Activated CD8-positive, alpha-beta memory T cell treated with anti-CD3 and anti-CD28 coated beads, Interleukin-2, amount 10 ng/mL, durations not matched to agents 7 days and 5 days (primary cell): ENCODE results near the gene CRIP3. TPM values are rescaled to one million over a fixed set of nuclear protein-coding genes. Genes with fewer than 3 reads are reported as not detected.

Experiments used
- ATAC-seq: fragments of 150-1000 bp; cut with Tn5 transposase; one replicate; pipeline ENCODE4 v1.10.0; 2021; ENCODE audit warnings: moderate library complexity
- CTCF ChIA-PET: fragments of 350-600 bp; sonication (Branson Sonifier 250); formaldehyde crosslinking; loops from one replicate; lab custom pipeline; 2021; ENCODE audit warnings: antibody characterized with exemption; lab: Charles Lee
- DNase-seq: peaks from one replicate; pipeline ENCODE4 v3.0.0-alpha.2; 2020
- H3K27ac Mint-ChIP-seq: one replicate; pipeline ENCODE4 v1.8.0; 2021; ENCODE audit warnings: mild to moderate bottlenecking, mixed read lengths
- H3K27me3 Mint-ChIP-seq: one replicate; pipeline ENCODE4 v1.8.0; 2021; ENCODE audit warnings: mixed read lengths
- H3K36me3 Mint-ChIP-seq: one replicate; pipeline ENCODE4 v1.8.0; 2021; ENCODE audit warnings: mild to moderate bottlenecking, mixed read lengths
- H3K4me1 Mint-ChIP-seq: one replicate; pipeline ENCODE4 v1.8.0; 2021; ENCODE audit warnings: mixed read lengths
- H3K4me3 Mint-ChIP-seq: one replicate; pipeline ENCODE4 v1.8.0; 2021; ENCODE audit warnings: mild to moderate bottlenecking, moderate library complexity, mixed read lengths
- H3K9me3 Mint-ChIP-seq: one replicate; pipeline ENCODE4 v1.8.0; 2022; ENCODE audit warnings: low read depth, mixed read lengths
- total RNA-seq, 2 experiments: library from RNA; stranded (reverse); gene quantifications; one replicate each; pipeline ENCODE4 v1.2.3, GENCODE V29; 2021

Gene CRIP3
- total RNA-seq, 2 experiments from 2014 or later, result 0.50 to 0.66 TPM

GRCh38 chr6:43302126-43302525, 6.5 kb downstream of the CRIP3 start:
- no peaks in the 10 kb centered on the region for H3K4me1 Mint-ChIP-seq
- H3K9me3 Mint-ChIP-seq, result no peaks in the 10 kb centered on the region
- H3K27ac Mint-ChIP-seq, result no peak overlapping the region
- DNase-seq, result no peak
- no peaks in the 10 kb centered on the region for H3K36me3 Mint-ChIP-seq
- no peak for ATAC-seq
- CTCF ChIA-PET, result interaction anchor here (0.6 kb wide), 1 partner anchor 9 kb away, joined by 5 read pairs; no protein-coding TSS in a partner anchor
- H3K27me3 Mint-ChIP-seq, result peaks cover 11% of the 10 kb centered on the region
- H3K4me3 Mint-ChIP-seq, result no peak overlapping the region

- no peaks in the 10 kb centered on the region for H3K9me3 Mint-ChIP-seq
- CTCF ChIA-PET, result interaction anchor here (0.6 kb wide), 1 partner anchor 9 kb away, joined by 5 read pairs; no protein-coding TSS in a partner anchor
- no peaks in the 10 kb centered on the region for H3K36me3 Mint-ChIP-seq
- ATAC-seq, result no peak
- no peak for DNase-seq
- no peak overlapping the region for H3K4me3 Mint-ChIP-seq
- H3K27me3 Mint-ChIP-seq, result peaks cover 11% of the 10 kb centered on the region
- no peaks in the 10 kb centered on the region for H3K4me1 Mint-ChIP-seq
- no peak overlapping the region for H3K27ac Mint-ChIP-seq
Observed at GRCh38 chr6:43301081-43301870, 7.3 kb downstream of the CRIP3 start.

- no peak for ATAC-seq
Observed at GRCh38 chr6:43299338-43300293, 9.0 kb downstream of the CRIP3 start.

GRCh38 chr6:43298565-43299337, 9.9 kb downstream of the CRIP3 start:
- no peaks in the 10 kb centered on the region for H3K36me3 Mint-ChIP-seq
- H3K9me3 Mint-ChIP-seq, result no peaks in the 10 kb centered on the region
- H3K27ac Mint-ChIP-seq, result no peak overlapping the region
- CTCF ChIA-PET, result interaction anchor here (0.6 kb wide), 1 partner anchor 74 kb away, joined by 3 read pairs; no protein-coding TSS in a partner anchor
- no peaks in the 10 kb centered on the region for H3K4me1 Mint-ChIP-seq
- no peak for DNase-seq
- H3K27me3 Mint-ChIP-seq, result peaks cover 11% of the 10 kb centered on the region
- no peak for ATAC-seq
- H3K4me3 Mint-ChIP-seq, result no peak overlapping the region

More at GRCh38 chr6:43299338-43300293, 9.0 kb downstream of the CRIP3 start:
- CTCF ChIA-PET, result interaction anchor here (1.0 kb wide), 1 partner anchor 98 kb away, joined by 3 read pairs; no protein-coding TSS in a partner anchor
- H3K9me3 Mint-ChIP-seq, result no peaks in the 10 kb centered on the region
- no peak overlapping the region for H3K4me3 Mint-ChIP-seq
- no peaks in the 10 kb centered on the region for H3K4me1 Mint-ChIP-seq
- DNase-seq, result no peak
- H3K27ac Mint-ChIP-seq, result no peak overlapping the region
- no peaks in the 10 kb centered on the region for H3K36me3 Mint-ChIP-seq
- H3K27me3 Mint-ChIP-seq, result peaks cover 11% of the 10 kb centered on the region

GRCh38 chr6:43297644-43298564, 10.7 kb downstream of the CRIP3 start, which contains the start of gene SLC22A7:
SLC22A7 (plus strand) TSS chr6:43298260; CDS start chr6:43298359, 99 bp downstream.
- Mint-ChIP-seq H3K36me3 (no peaks in the 10 kb centered on the region), H3K9me3 (no peaks in the 10 kb centered on the region), H3K27ac (no peak within 1 kb of the TSS), H3K27me3 (peaks cover 11% of the 10 kb centered on the region), H3K4me3 (no peak within 1 kb of the TSS), H3K4me1 (no peaks in the 10 kb centered on the region)
- ATAC-seq (no peak), DNase-seq (no peak)
- CTCF ChIA-PET, result interaction anchor here (0.6 to 2.8 kb wide), 4 partner anchors 10 to 212 kb away, joined by 3 to 17 read pairs (median 3); partner anchors contain the start of genes CRIP3 and LRRC73

GRCh38 chr6:43296780-43297497, 11.7 kb downstream of the CRIP3 start:
- DNase-seq, result no peak
- Mint-ChIP-seq H3K27me3 (peaks cover 11% of the 10 kb centered on the region), H3K27ac (no peak overlapping the region), H3K4me1 (no peaks in the 10 kb centered on the region), H3K36me3 (no peaks in the 10 kb centered on the region), H3K9me3 (no peaks in the 10 kb centered on the region), H3K4me3 (no peak overlapping the region)
- CTCF ChIA-PET, result interaction anchor here (0.6 to 2.8 kb wide), 3 partner anchors 11 to 213 kb away, joined by 3 to 17 read pairs (median 3); partner anchors contain the start of genes CRIP3 and LRRC73
- no peak for ATAC-seq

- H3K27ac Mint-ChIP-seq, result no peak overlapping the region
- H3K36me3 Mint-ChIP-seq, result no peaks in the 10 kb centered on the region
Observed at GRCh38 chr6:43295456-43295855, 13.2 kb downstream of the CRIP3 start.

GRCh38 chr6:43294536-43294935, 14.1 kb downstream of the CRIP3 start:
- DNase-seq (no peak), ATAC-seq (no peak)
- CTCF ChIA-PET, result no interaction called here
- Mint-ChIP-seq H3K9me3 (no peaks in the 10 kb centered on the region), H3K27me3 (peaks cover 4% of the 10 kb centered on the region), H3K4me3 (no peak overlapping the region), H3K27ac (no peak overlapping the region), H3K36me3 (no peaks in the 10 kb centered on the region), H3K4me1 (no peaks in the 10 kb centered on the region)

More at GRCh38 chr6:43295456-43295855, 13.2 kb downstream of the CRIP3 start:
- H3K27me3 Mint-ChIP-seq, result peaks cover 8% of the 10 kb centered on the region
- H3K4me3 Mint-ChIP-seq, result no peak overlapping the region
- no peaks in the 10 kb centered on the region for H3K9me3 Mint-ChIP-seq
- CTCF ChIA-PET, result interaction anchor here (2.8 kb wide), 1 partner anchor 12 kb away, joined by 17 read pairs; the partner anchor contains the start of gene CRIP3
- no peaks in the 10 kb centered on the region for H3K4me1 Mint-ChIP-seq
- DNase-seq (no peak), ATAC-seq (no peak)

GRCh38 chr6:43293698-43294097, 14.9 kb downstream of the CRIP3 start:
- CTCF ChIA-PET, result no interaction called here
- ATAC-seq (no peak), DNase-seq (no peak)
- Mint-ChIP-seq H3K27me3 (peaks cover under 1% of the 10 kb centered on the region), H3K9me3 (no peaks in the 10 kb centered on the region), H3K36me3 (no peaks in the 10 kb centered on the region), H3K4me3 (no peak overlapping the region), H3K4me1 (no peaks in the 10 kb centered on the region), H3K27ac (no peak overlapping the region)

- CTCF ChIA-PET, result interaction anchor here (0.7 kb wide), 3 partner anchors 9 to 105 kb away, joined by 3 to 5 read pairs (median 3); no protein-coding TSS in a partner anchor
- Mint-ChIP-seq H3K4me3 (no peak overlapping the region), H3K4me1 (no peaks in the 10 kb centered on the region), H3K27ac (no peak overlapping the region), H3K36me3 (no peaks in the 10 kb centered on the region), H3K9me3 (no peaks in the 10 kb centered on the region), H3K27me3 (peaks cover 4% of the 10 kb centered on the region)
- ATAC-seq (no peak), DNase-seq (no peak)
Observed at GRCh38 chr6:43292763-43293318, 15.8 kb downstream of the CRIP3 start.

GRCh38 chr6:43292341-43292740, 16.3 kb downstream of the CRIP3 start:
- Mint-ChIP-seq H3K9me3 (no peaks in the 10 kb centered on the region), H3K36me3 (no peaks in the 10 kb centered on the region), H3K27me3 (peaks cover 6% of the 10 kb centered on the region), H3K4me3 (no peak overlapping the region), H3K4me1 (no peaks in the 10 kb centered on the region), H3K27ac (no peak overlapping the region)
- CTCF ChIA-PET, result interaction anchor here (0.7 to 0.8 kb wide), 4 partner anchors 10 to 106 kb away, joined by 3 to 5 read pairs (median 3); no protein-coding TSS in a partner anchor
- DNase-seq, result no peak
- no peak for ATAC-seq
